ENCODE measurements around the gene SLC22A16. TPM values are rescaled to one million over a fixed set of nuclear protein-coding genes. Genes with fewer than 3 reads are reported as not detected.

The SLC22A16 gene
- total and polyA plus RNA-seq, 2 of the 13 experiments (the other 11 are each of a cell fraction or from before 2014, with no cell fraction given) = 0.04 TPM; not detected in 1

DNA sequence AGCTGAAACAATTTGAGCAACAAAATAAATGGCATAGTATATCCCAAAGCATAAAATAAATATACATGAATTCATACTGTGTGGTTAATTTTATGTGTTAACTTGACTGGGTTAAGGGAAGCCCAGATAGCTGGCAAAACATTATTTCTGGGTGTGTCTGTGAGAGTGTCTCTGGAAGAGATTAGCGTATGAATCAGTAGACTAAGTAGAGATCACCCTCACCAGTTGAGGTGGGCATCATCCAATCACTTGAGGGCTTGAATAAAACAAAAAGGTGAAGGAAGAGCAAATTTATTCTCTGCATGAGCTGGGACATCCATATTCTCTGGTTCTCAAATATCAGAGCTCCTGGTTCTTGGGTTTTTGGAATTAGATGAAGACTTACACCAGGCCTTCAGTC lies 17.9 kb downstream of the SLC22A16 start:
- in situ Hi-C loops (cut with HindIII; ENCODE audit: extremely low pct_ligation_motif_present, low pct_unique_long_range_greater_than_20kb) (no loop called here), intact Hi-C loops (cut with micrococcal nuclease; ENCODE audit: unreplicated experiment) (no loop called here)
- no peak overlapping the region for H3K4me3 ChIP-seq (replicated peaks in 1 of 3; ENCODE audit: insufficient read depth in 1 of 3, low read depth in 2 of 3, low read length in 3 of 3)
- no peak for TF ChIP-seq ZNF569 (CRISPR knock-in tag; IDR thresholded peaks at IDR 0.05; ENCODE audit: borderline replicate concordance)
- TF ChIP-seq, protein P1, sequence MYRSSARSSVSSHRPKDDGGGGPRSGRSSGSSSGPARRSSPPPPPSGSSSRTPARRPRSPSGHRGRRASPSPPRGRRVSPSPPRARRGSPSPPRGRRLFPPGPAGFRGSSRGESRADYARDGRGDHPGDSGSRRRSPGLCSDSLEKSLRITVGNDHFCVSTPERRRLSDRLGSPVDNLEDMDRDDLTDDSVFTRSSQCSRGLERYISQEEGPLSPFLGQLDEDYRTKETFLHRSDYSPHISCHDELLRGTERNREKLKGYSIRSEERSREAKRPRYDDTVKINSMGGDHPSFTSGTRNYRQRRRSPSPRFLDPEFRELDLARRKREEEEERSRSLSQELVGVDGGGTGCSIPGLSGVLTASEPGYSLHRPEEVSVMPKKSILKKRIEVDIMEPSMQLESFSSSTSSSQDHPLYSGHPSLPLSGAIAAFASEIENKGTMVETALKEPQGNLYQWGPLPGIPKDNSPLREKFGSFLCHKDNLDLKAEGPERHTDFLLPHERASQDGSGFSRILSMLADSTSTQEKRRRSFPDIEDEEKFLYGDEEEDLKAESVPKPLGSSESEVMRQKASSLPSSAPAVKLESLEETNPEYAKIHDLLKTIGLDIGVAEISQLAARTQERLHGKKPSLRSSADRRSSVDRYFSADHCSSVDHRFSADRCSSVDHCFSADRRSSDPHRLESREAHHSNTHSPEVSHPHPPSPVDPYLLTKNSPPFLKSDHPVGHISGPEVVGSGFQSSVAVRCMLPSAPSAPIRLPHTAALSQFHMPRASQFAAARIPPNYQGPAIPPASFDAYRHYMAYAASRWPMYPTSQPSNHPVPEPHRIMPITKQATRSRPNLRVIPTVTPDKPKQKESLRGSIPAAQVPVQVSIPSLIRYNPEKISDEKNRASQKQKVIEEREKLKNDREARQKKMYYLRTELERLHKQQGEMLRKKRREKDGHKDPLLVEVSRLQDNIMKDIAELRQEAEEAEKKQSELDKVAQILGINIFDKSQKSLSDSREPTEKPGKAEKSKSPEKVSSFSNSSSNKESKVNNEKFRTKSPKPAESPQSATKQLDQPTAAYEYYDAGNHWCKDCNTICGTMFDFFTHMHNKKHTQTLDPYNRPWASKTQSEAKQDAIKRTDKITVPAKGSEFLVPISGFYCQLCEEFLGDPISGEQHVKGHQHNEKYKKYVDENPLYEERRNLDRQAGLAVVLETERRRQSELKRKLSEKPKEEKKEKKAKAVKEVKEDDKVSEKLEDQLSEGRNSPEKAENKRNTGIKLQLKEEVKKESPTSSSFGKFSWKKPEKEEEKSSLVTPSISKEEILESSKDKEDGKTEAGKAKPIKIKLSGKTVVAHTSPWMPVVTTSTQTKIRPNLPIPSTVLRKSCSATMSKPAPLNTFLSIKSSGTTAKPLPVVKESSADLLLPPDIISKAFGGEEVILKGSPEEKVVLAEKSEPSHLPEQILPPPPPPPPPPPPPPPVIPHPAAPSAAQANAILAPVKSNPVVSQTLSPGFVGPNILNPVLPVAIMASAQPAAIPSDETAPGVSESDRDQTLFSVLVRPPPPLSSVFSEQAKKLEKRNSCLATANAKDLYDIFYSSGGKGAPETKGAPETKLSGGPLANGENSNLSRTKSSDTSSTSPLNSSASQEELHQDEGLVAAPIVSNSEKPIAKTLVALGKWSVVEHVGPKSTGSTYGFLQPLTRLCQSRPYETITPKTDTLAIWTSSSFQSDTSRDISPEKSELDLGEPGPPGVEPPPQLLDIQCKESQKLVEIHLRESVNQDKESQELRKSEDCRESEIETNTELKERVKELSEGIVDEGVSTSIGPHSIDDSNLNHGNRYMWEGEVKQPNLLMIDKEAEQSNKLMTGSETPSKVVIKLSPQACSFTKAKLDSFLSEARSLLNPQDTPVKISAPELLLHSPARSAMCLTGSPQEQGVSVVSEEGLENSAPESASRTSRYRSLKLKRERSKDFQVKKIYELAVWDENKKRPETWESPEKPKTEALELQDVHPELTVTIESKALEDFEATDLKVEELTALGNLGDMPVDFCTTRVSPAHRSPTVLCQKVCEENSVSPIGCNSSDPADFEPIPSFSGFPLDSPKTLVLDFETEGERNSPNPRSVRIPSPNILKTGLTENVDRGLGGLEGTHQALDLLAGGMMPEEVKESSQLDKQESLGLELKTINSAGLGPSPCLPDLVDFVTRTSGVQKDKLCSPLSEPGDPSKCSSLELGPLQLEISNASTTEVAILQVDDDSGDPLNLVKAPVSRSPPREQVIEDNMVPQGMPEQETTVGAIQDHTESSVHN (CRISPR knock-in tag; IDR thresholded peaks at IDR 0.05) = no peak
- H3K36me3 ChIP-seq (replicated peaks in 1 of 2; ENCODE audit: control insufficient read depth in 1 of 2, insufficient read depth in 2 of 2, low read length in 2 of 2) = no peaks in the 10 kb centered on the region
- no peaks in the 10 kb centered on the region for H3K4me1 ChIP-seq (ENCODE audit: insufficient read depth, low read length)
- peaks cover 17% of the 10 kb centered on the region for H3K9me3 ChIP-seq (ENCODE audit: low read length)
- FAIRE-seq (no peak), DNase-seq (ENCODE audit: low spot score) (no peak), ATAC-seq (no peak)
- WGBS (ENCODE audit: low lambda C conversion rate) = 41% methylated on average over 1 of the region's 1 CpG
- no peak overlapping the region for H3K4me2 ChIP-seq (ENCODE audit: low read depth, low read length)
- H3K9ac ChIP-seq (ENCODE audit: insufficient read depth, low read depth, low read length) = no peak overlapping the region
- H2AFZ ChIP-seq (ENCODE audit: low read length) = no peak overlapping the region
- H3K79me2 ChIP-seq (ENCODE audit: insufficient read depth, low read length) = no peaks in the 10 kb centered on the region
- no peaks in the 10 kb centered on the region for H4K20me1 ChIP-seq (ENCODE audit: insufficient read depth, low read length)
- no peak overlapping the region for H3K27ac ChIP-seq (ENCODE audit: extremely low read length, insufficient read depth, low read length)
- ChIA-PET POLR2A (no interaction called here), CTCF (ENCODE audit: low intra/inter-chr PET ratio, low total read pairs) (no interaction called here)
- H3K27me3 ChIP-seq (ENCODE audit: control insufficient read depth in 1 of 2, insufficient read depth in 2 of 2, low read length in 2 of 2) = no peaks in the 10 kb centered on the region
- no TSS peak for BruUV-seq (replicated peaks)

Data from HepG2 (cell line).